Hematopoietic multipotent progenitor cell treated with erythropoietin and hydrocortisone succinate and interleukin-3 and kit ligand, for 17 days (in vitro differentiated cells): ENCODE data around the gene PPP1R13B.
A peak's percentile ranks its signal among the peaks of the same experiment; 100 is the strongest.
"Not testable (repeated sequence)": the region's sequence is repeated elsewhere in the genome, so short reads cannot be mapped to it uniquely, and the experiment has no call there.

Source experiments
- DNase-seq: peaks from one replicate; pipeline ENCODE4 v3.0.0-alpha.2; 2015; ENCODE audit warnings: low spot score

The PPP1R13B gene, protein sequence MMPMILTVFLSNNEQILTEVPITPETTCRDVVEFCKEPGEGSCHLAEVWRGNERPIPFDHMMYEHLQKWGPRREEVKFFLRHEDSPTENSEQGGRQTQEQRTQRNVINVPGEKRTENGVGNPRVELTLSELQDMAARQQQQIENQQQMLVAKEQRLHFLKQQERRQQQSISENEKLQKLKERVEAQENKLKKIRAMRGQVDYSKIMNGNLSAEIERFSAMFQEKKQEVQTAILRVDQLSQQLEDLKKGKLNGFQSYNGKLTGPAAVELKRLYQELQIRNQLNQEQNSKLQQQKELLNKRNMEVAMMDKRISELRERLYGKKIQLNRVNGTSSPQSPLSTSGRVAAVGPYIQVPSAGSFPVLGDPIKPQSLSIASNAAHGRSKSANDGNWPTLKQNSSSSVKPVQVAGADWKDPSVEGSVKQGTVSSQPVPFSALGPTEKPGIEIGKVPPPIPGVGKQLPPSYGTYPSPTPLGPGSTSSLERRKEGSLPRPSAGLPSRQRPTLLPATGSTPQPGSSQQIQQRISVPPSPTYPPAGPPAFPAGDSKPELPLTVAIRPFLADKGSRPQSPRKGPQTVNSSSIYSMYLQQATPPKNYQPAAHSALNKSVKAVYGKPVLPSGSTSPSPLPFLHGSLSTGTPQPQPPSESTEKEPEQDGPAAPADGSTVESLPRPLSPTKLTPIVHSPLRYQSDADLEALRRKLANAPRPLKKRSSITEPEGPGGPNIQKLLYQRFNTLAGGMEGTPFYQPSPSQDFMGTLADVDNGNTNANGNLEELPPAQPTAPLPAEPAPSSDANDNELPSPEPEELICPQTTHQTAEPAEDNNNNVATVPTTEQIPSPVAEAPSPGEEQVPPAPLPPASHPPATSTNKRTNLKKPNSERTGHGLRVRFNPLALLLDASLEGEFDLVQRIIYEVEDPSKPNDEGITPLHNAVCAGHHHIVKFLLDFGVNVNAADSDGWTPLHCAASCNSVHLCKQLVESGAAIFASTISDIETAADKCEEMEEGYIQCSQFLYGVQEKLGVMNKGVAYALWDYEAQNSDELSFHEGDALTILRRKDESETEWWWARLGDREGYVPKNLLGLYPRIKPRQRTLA

DNA sequence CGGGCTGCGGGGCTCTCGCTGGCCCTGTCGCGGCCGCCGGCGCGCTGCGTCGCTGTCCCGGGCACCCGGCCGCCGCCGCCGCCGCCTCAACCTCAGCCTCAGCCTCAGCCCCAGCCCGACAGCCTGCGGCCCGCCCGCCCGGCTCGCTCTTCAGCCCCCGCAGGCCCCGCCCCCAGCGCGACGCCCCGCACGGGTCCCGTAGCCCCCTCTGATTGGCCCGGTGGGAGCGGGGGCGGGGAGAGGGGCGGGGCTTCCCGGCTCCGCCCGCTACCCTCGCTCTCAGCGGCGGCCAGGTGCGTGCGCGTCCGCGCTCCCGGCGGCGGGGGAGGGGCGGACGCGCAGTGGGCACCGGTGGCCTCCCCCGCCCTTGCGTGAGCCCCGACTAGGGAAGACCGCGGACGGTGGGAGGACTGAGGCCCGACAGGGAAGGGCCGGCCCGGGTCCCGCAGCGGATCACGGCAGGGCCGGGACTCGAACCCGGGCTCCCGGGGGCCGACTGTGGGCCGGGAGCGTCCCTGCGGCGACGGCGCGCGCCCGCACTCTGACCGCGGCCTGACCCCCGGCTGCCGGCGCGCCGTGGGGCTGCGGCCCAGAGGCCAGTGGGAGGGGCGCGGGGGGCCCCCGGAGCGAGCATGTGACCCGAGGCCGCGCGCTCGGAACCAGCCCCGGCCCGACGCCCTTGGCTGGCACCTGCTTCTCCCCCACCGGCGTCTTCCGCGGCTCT, at the start of gene PPP1R13B:
Gene PPP1R13B, minus strand, starts transcription at position 125 of the 724 bp plus-strand sequence. CDS start 268 bp downstream, outside the sequence.
- DNase-seq: peak; percentile 72

DNA sequence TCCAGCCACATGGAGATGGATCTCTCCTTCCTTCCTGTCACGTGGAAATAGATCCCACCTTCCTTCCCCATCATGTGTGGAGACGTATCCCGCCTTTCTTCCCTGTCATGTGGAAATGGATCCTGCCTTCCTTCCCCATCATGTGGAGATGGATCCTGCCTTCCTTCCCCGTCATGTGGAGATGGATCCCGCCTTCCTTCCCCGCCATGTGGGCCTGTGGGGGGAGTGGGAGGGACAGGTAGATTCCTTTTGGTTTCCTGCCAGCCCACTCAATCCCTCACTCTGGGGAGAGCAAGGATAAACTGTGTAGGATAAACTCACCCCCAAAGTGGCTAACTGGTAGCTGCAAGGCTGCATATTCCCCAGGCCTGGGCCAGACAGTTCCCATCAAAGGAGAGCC, 49.2 kb upstream of the PPP1R13B start:
- DNase-seq: no peak

DNA sequence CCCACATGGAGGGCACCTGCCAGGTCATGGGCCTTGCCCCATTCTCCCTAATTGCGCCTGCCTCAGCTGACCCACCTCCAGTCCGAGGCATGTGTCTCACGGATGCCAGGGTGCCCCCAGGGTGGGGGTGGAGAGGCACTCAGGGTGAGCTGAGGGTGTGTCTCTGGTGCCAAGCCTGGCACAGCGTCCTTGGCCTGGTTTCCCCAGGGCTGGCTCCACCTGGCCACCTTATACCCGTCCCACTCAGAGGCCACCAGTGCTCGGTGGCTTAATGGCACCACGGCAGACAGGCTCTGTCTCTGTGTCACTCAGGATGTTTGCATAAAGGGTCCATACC, 47.3 kb upstream of the PPP1R13B start:
- DNase-seq: no peak

DNA sequence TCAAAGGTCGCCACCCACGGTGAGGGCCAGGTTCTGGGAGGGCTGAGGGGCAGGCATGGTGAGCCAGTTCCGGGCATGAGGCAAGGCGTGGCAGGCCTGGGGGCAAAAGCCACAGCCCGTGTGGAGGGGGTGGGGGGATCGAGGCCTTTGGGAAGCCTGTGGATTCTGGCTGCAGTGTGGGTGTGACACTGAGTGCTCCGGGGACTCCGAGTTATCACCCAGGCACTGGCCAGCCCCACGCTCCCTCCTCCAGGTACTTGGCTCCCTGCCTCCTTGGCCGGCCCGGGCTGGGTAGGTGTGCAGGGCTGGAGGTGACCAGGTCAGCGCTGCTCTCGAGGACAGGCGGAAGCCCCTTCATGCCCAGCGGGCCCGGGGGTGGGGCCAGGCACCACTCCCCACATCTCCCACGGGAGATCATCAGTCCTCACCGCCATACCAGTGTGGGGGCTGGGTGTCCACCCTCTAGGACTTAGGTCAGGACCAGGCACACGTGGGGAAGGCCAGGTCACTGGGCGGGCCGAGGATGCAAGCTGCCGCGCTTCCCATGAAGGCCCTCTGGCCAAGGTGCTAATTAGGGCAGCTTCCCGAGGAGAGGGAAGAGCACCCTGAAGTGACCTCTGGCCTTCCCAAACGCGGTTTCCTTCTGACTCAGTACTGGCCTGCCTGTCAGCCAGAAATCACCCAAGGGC, 46.8 kb upstream of the PPP1R13B start:
- DNase-seq: no peak

DNA sequence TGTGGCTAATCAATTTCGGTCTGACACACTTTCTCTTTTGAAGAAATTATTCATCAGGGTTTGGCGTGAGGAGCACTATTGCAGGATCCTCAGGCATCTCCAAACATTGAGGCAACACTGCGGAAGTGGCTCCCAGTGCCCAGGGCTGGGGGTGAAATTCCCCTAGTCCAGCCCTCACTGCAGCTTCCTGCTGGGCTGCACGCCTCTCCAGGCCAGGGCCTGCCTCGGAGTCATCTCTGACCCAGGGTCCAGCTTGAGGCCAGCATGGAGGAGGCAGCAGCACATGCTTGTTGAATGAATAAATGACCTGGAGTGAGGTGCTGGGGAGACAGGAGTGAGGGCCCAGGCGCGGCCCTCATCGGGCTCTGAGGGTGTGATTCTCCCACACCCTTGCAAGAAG, 44.9 kb upstream of the PPP1R13B start:
- DNase-seq: no peak

DNA sequence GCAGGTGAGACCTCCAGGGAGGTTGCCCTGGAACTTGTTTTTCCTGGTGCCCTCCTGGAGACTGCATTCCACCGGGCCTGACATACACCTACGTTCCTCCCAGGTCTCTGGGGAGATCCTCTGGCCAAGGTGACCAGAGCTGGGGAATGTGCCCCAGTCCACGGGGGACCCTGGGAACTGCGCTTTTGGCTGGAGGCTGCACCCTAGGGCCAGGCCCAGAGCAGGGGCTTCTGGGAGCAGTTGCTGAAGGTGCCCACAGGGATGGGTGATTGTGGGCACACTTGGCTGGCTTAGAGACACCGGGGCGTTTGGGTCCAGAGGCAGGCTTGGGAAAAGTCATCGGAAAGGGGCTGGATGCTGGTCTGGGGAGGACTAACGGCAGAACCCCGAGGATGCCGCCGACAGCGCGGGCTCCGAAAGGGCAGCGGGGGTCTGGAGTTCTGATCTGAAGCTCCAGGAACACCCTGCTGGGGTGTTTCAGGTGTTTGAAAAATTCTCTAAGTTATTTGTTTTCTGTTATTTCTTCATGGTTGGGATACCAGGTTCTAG, 44.4 kb upstream of the PPP1R13B start:
- DNase-seq: no peak

DNA sequence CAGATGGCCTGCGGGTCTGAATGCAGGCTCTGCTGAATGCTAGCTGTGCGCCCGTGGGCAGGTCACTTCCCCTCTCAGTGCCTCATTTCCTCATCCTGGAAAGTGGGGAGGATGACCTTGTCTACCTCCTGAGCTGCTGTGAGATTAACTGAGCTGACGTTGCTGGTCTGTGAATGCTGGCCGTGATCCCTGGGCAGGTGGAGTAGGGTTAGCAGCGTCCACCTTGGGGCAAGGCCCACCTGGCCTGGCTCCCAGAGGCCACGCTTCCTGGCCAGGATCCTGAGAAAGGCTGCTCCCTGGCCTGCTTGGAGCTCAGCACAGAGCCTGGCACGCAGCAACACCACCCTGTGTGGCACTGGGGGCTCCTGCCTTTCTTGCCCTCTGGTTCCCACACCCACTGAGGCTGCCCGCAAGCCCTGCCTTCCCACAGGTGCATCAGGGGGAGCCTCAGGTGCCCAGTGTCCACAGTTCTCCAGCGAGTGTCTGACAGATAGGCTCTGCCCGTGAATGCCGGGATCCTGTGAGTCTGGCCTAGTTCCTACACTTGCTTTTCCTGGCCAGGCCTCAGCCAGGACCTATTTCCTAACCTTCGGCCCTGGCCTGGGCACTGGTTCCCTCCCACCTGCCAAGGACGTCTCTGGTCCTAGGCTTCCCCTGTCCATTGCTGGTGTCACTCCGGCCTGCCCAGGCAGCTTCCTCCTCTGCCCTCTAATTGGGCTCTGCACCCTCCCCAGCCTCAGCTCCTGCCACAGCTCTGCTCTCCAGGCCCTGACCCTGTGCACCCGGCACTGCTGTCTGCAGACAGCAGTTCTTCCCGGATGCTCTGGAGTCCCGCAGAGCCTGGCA, 43.7 kb upstream of the PPP1R13B start:
- DNase-seq: no peak

DNA sequence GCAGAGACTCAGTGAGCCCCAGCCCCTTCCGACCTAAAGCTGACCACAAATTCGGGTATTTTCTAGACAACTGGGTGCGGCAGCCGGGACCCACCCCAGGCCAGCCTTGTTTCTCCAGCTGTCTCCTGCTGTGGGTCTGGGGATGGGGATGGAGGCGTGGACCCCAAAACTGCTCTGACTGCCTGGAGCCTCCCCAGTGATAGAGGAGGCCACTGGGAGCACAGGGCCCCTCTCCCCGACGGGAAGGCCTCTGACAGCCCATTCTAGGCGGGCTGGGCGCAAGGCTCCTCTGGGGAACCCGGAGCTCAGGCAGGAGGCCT, 42.6 kb upstream of the PPP1R13B start:
- no peak for DNase-seq

DNA sequence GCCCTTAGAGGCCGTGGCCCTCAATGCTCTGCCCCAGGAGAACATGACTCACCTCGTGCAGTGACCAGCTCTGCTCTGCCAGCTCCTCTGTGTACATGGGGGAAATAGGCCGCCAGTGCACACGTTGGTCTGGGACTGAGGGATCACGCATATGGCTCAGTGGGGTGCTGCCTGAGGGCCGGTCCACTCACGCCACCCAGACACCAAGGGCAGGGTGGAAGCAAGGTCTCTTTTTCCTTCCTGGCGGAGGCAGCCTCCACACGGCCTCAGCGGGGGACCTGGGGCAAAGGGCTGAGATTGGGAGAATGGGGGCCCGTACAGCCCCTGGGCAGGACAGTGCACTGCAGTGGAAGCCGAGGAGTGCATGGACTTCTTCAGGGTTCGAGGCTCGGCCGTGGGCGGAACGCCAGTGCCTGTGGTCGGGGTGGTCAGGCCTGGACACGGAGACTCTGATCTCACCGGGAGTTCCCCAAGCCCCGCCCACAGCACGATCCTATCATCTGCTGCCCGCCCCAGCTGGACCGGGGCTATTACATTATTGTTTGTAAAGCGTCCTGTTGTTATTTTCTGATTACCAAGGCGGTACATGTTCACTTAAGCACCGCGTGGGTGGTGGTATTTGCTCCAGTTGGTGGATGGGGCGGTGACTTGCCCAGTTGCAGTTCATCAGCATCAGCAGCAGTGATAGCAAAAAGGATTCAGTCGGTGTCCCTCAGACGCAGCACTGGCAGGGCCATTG, 42.1 kb upstream of the PPP1R13B start:
- DNase-seq: no peak

DNA sequence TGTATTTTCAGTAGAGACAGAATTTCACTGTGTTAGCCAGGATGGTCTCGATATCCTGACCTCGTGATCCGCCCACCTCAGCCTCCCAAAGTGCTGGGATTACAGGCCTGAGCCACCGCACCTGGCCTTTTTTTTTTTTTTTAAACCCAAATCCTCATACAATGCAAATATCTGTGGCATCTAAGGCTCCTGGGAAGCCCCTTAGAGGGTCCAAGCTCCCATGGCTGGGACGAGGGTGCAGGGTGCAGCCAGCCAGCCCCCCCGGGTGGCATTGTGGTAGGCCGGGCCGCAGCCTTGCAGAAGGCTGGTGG, 41.6 kb upstream of the PPP1R13B start:
- not testable (repeated sequence) for DNase-seq

DNA sequence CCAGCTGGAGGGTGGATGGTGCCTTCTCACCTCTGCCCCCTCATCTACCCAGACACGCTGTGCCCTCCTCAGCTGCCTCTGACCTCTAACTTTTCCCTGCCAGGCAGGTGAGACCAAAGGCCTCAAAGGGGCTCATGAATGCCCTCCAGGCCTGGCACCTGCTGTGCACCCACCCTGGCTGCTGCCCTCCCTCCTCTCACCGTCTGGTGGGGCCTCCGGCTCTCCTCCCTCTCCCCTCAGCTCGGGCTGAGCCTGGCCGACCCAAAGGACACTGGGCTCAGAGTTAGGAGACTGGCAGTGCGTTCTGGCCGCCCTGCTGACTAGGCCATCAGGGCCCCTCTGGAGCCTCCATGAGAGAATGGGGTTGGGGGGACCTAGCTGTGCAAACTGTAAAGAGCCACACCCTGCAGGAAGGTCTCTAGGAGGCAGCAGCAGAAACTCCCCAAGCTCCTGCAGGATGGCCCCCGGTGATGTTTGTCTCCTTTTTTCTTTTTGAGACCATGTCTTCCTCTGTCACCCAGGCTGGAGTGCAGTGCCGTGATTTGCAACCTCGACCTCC, 40.3 kb upstream of the PPP1R13B start:
- no peak for DNase-seq

DNA sequence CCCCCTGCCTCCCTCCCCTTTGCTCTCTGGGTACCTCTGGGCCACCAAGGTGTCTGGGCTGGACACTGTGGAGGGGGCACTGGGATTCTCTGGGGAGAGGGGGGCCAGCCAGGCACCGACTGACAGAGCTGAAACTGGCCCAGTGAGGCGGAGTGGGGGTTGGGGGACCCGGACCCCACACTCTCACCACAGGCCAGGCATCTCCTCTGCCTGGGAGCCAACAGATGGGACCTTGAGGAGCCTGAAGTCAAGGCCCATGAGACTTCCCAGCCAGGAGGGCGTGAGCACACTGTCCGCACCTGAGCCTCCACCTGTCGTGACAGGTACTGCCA, 39.8 kb upstream of the PPP1R13B start:
- no peak for DNase-seq

DNA sequence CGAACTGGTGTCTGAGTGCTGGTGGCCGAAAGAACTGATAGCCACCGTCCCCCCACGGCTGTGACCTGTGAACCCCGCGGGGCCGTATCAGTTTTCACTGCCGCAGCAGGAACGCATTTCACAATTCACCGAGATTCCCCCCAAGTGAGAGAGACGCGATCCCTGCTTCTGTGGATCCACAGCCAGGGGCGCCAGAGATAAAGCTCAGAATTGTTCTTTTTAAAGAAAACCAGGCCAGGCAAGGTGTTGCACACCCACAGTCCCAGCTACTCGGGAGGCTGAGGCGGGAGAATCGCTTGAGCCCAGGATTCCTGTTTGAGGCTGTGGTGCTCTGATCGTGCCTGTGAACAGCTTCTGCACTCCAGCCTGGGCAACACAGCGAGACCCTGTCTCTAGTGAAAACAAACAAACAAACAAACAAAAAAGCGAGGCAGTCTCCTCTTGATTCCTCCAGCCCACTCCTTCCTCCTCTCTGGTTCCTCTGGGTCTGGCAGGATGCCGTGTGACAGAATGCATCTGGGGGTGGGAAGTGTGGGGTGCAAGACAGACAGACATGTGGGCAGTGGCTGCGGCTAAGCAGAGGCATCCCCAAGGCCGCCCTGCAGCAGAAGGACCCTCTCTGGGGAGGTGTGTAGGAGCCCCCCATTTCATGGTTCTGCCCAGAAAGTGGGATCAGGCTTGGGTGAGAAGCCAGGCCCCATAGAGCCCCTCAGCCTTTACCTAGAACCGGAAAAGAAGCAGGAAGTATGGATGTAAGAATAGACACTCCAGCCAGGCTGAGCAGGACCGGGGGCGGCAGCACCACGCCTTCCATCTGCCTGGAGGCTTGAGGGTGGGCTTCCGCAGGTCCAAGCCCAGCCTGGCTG, 39.2 kb upstream of the PPP1R13B start:
- no peak for DNase-seq

DNA sequence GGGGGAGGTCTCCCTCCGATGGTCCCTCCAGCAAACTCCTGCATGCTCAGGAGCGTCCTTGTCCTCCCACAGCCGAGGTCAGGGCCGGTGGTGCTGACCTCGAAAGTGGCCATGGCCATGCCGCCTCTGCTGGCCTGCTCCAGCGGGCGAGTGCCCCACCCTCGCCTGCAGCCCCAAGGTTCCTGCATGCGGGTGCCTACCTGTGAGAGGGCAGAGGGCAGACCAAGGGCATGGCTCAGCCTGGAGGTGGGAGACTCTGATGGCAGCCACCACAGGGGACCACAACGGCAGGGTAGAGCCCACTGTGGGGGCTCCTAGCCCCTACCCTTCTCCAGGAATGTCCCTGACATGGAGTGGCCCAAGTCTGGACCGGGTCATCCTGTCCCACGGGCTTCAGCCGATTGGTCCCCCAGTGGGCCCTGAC, 38.1 kb upstream of the PPP1R13B start:
- DNase-seq: no peak

DNA sequence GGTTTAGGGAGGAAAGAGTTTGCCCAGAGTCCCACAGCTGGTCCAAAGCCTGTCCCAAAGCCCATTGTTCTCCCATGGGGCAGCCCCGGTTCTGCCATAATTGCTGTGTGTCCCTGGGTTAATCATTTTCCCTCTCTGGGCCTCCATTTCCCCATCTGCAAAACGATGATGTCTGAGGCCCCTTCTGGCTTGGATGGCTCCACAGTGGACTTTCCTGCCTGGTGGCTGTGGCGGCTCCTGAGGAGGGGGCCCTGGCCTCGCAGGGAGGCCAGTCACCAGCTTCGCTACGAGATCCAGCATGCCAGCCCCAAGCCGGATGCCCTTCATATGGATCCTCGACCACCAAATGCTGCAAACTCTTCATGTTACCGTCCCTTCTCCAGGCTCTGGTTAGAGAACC, 37.5 kb upstream of the PPP1R13B start:
- no peak for DNase-seq

DNA sequence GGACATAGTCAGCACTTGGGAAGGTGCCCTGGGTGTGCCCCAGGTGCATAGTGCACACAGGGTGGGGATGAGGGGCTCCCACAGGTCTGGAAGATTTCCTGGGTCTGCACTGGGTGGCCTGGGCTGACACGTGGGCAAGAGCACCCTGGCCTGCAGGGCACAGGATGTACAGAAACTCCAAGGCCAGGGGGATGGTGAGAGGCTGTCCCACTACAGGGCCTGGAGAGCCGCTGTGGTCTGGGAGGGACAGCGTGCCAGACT, 35.8 kb upstream of the PPP1R13B start:
- DNase-seq: no peak

DNA sequence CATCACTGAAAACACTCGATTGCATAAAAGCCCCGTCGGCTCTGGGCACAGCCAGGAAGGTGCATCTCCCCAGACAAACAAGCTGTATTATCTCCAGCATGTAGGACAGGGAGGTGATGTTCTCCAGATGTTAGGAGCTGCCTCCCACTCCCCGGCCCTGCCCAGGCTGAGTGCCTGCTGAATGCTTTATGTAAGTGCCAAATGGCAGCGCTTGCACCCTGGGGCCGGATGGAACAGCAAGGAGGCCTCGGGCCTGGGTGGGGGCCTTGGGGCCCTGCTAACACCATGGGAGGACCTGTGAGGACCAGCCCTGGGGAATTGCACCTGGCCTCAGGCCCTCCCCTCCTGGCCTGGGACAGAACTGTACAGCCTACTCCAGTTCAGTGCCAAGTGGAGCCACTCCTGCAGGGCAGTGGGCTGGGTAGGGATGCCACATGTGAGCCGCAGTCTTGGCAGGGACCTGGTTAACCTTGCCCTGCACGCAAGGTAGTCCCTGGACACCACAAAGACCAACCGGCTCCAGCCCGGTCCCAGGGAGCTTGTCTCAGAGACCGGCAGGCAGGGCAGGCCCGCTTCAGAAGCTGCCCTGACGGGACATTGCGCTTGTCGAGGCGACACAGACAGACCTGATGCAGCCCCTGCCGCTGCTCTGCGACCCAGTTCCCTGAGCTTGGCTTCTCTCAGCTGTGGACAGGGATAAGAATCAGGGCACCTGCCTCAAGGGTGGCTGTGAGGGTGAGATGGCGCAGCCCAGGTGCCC, 35.3 kb upstream of the PPP1R13B start:
- no peak for DNase-seq
